GM12801 (cell line): ENCODE data around the gene ARMH1.

Experiments
- TF ChIP-seq, protein P1 (sequence below): IDR thresholded peaks from one replicate; pipeline ENCODE4 v1.5.1; 2011; ENCODE audit warnings: control low read depth; ENCODE audit not compliant: insufficient read length; ENCODE audit errors: extremely low read depth

ARMH1 gene

DNA sequence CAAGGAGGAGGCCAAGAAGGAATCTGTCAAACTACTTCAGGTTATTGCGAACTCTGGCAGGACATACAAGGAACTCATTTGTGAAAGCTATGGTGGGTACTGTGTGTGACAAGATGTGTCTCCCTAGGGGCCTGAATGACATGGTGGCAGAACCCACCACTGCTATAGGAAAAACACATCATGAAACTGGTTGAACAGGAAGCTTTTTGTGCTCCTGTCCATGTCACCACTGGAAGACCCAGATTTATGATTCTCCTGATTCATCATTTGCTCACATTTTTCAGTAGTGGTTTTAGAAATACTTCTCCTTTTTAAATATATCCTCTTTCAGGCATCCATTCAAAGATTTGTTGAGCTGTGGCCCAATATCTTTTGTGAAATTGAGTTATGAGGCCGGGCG, 23.6 kb downstream of the ARMH1 start:
- TF ChIP-seq, protein P1, sequence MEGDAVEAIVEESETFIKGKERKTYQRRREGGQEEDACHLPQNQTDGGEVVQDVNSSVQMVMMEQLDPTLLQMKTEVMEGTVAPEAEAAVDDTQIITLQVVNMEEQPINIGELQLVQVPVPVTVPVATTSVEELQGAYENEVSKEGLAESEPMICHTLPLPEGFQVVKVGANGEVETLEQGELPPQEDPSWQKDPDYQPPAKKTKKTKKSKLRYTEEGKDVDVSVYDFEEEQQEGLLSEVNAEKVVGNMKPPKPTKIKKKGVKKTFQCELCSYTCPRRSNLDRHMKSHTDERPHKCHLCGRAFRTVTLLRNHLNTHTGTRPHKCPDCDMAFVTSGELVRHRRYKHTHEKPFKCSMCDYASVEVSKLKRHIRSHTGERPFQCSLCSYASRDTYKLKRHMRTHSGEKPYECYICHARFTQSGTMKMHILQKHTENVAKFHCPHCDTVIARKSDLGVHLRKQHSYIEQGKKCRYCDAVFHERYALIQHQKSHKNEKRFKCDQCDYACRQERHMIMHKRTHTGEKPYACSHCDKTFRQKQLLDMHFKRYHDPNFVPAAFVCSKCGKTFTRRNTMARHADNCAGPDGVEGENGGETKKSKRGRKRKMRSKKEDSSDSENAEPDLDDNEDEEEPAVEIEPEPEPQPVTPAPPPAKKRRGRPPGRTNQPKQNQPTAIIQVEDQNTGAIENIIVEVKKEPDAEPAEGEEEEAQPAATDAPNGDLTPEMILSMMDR, result no peak

DNA sequence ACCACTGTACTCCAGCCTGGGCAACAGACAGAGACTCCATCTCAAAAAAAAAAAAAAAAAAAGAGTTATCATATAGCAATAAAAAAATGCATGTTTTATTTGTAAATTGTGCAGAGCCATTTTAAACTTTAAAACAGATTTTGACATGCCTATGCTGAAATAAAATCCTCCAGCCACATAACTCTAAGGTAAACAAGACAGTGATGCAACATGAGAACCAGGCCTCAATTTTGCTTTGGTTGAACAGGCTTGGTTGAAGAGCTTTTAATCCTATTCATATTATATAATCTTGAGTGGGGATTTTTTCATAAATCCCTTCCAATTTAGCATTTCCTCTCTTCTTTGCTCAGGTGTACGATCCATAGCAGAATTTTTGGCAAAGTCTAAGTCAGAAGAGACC, 26.1 kb downstream of the ARMH1 start:
- TF ChIP-seq, protein P1, result no peak

DNA sequence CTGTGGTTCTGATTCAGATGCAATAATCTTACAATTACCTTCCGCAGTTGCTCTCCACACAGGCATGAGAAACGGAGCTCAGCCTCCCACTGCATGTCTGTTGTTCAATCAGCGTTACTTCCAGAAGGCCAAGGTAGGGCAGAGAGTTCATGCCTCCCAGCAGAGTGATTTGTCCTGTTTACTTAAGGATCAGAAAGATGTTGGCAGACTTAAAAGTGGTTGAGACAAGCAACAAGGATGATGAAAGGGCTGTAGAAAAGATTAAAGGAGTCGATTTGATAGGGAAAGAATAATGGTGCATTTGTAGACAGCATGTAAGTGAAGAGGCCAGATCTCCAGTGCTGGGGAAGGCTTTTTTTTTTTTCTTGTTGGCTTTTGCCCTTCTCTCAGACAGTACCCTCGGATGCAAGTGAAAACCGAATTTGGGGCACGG, 26.6 kb downstream of the ARMH1 start:
- TF ChIP-seq, protein P1, result no peak

DNA sequence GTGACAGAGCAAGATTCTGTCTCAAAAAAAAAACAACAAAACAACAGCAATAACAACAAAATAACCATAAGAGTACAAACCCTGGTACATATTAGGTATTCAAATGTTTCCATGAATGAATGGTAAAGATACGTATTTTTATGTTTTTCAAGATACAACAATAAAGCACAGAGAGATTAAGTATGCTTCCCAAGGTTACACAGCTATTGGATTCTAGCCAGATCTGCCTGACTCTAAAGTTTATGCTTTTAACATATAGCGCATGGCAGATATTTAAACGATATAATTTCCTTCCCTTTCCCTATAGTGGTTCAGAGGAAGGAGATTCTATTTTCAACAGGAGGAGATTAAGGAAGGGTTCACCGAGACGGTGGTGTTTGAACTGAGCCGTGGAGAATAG, 31.0 kb downstream of the ARMH1 start:
- TF ChIP-seq, protein P1, result no peak

DNA sequence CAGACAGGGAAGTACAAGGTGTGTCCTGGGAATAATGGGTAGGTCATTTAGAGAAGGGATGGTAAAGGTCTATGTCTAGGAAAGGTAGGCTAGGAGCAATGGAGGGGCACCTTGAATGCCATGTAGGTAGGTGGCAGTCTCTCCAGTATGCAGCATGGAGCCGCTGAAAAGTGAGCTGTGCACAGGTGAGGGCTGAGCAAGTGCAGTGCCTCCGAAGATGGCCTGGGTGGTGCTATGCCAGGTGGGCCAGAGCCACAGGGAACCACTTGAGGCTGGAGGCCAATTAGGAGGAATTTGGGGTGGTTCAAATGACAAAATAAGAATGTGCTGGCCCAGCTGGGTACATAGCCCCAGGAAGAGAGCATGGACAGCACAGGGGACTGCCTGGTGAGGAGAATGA, 31.4 kb downstream of the ARMH1 start:
- TF ChIP-seq, protein P1, result no peak

DNA sequence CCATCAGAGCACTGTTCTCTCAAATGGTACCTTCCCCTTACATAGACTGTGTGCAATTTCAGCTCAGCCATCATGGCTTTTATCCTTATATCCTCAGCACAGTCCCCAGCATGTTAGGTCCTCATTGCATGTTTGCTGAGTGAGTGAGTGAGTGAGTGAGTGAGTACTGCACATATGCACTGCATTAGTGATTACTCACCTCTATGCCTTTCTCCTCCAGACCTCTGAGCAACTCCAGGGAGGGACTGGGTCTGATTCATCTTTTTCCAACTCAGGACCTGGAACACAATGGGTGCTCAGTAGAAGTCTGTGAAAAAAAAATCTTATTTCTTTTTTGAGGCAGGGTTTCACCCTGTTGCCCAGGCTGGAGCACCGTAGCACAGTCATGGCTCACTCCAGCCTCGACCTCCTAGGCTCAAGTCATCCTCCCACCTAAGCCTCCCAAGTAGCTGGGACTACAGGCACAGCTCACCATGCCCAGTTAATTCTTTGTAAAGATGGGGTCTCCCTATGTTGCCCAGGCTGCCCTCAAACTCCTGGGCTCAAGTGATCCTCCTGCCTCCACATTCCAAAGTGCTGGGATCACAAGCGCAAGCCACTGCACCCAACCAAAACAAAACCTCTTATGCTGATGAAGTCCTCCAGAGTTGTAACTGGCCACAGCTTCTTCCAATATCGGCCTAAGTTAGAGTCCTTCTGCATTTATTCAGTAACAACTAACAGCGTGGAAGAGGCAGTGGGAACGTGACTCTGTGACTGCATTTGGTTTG, 32.8 kb downstream of the ARMH1 start:
- TF ChIP-seq, protein P1, result no peak

DNA sequence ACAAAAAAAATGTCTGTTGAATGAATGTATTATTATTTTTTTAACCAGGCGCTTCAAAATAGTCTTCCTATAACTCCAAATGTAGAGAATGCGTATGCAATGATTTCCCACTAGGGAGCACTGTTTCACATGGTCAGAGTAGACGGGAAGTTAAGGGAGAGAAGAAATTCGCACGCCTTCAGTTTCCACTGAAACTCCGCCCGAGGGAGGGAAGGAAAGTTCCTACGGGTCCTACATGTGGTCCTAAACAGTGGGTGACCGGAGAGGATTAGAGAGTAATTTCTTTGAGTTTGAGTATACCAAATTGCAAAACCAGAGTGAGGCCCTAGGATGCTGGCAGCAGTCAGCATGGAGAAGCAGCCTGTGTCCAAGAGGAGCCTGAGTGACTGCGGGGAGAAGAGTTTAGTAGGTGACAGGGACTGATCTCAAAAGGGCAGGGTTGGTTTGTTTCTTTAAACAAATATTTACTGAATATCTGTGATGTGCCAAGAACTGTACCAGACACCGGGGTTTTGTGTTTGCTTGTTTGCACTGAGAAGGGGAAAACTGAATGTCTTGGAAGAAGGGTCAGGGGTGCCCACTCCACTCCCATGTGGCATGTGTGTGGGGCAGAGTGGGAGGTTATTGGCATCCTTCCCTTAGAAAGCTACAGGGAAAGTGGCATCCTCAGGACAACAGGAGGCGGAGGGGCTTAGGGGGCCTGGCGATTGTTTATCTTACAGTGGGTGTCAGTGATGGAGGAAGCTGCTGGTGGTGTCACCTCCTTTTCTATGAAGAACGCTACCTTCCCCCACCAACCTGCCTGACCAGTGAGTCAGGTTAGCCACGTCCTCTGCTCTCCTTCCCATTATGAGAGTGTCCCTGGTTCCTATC, 33.7 kb downstream of the ARMH1 start:
- TF ChIP-seq, protein P1, result no peak
